Measurements from ENCODE around the gene EXOC4.

DNA sequence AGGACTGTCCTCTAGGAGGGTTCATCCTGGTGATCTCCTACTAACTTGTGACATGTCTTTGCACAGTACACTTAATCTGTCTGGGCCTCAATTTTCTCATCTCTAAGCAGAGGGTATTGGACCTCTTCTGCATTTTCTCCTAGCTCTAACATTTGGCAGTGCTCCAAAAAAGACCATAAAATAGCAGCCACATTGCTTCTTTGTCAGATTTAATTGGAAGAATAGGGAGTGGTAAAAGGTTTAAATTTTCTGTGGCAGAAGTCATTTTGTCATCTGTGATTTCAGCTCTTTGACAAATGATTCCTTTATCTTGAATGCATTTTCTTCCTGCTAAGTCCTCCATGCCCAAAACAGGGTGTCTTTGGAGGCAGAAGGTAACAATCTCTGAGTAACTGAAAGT is 584.3 kb downstream of the EXOC4 start:
- TF ChIP-seq, protein P1, sequence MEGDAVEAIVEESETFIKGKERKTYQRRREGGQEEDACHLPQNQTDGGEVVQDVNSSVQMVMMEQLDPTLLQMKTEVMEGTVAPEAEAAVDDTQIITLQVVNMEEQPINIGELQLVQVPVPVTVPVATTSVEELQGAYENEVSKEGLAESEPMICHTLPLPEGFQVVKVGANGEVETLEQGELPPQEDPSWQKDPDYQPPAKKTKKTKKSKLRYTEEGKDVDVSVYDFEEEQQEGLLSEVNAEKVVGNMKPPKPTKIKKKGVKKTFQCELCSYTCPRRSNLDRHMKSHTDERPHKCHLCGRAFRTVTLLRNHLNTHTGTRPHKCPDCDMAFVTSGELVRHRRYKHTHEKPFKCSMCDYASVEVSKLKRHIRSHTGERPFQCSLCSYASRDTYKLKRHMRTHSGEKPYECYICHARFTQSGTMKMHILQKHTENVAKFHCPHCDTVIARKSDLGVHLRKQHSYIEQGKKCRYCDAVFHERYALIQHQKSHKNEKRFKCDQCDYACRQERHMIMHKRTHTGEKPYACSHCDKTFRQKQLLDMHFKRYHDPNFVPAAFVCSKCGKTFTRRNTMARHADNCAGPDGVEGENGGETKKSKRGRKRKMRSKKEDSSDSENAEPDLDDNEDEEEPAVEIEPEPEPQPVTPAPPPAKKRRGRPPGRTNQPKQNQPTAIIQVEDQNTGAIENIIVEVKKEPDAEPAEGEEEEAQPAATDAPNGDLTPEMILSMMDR (IDR thresholded peaks at IDR 0.05), result no peak
- TF ChIP-seq POLR2A (IDR thresholded peaks at IDR 0.05; ENCODE audit: low read depth) (no peak), POLR2AphosphoS5 (IDR thresholded peaks at IDR 0.05) (no peak)
